Measurements from ENCODE around the gene PRPS1.

DNA sequence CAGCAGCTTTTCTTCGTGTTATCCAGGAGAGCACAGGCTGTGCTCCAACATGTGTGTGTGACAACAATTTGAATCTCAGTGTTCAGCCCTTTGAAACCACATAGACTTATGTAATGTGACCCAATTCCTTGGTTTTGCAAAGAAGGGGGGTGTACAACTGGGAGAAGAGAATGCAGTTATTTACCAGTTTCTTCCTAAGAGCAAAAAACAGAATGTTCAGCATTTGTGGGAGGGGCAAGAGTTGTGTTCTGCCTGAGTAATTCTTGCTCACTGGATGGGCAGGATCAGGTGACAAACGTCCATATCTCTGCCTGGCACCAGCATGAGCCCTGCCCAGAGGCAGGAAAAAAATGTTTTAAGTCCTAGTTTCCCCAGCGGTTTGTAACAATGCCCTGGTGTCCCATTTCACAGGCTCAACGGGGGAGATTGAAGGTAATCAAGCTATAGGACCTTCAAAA, 72.0 kb downstream of the PRPS1 start:
- TF ChIP-seq, protein P1, sequence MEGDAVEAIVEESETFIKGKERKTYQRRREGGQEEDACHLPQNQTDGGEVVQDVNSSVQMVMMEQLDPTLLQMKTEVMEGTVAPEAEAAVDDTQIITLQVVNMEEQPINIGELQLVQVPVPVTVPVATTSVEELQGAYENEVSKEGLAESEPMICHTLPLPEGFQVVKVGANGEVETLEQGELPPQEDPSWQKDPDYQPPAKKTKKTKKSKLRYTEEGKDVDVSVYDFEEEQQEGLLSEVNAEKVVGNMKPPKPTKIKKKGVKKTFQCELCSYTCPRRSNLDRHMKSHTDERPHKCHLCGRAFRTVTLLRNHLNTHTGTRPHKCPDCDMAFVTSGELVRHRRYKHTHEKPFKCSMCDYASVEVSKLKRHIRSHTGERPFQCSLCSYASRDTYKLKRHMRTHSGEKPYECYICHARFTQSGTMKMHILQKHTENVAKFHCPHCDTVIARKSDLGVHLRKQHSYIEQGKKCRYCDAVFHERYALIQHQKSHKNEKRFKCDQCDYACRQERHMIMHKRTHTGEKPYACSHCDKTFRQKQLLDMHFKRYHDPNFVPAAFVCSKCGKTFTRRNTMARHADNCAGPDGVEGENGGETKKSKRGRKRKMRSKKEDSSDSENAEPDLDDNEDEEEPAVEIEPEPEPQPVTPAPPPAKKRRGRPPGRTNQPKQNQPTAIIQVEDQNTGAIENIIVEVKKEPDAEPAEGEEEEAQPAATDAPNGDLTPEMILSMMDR (conservative IDR thresholded peaks at IDR 0.05; ENCODE audit: low read depth, low read length) = no peak
- no peak for TF ChIP-seq EZH2 (IDR thresholded peaks at IDR 0.05; ENCODE audit: borderline replicate concordance, low read depth, low read length, poor library complexity, severe bottlenecking)

Data from A673 (cell line).